OCI-LY1 (cell line): ENCODE measurements around the gene FBXO3.

Experiments used
- H2AFZ ChIP-seq: fragments of 200-600 bp; sonication (generic), shearing (Covaris generic); 2 replicates; pipeline ENCODE4 v1.6.0; 2014; ENCODE audit warnings: antibody characterized with exemption, mild to moderate bottlenecking, low read length
- H3F3A ChIP-seq: fragments of 200-600 bp; sonication (generic), shearing (Covaris generic); 2 replicates; pipeline ENCODE4 v1.6.0; 2014; ENCODE audit warnings: mild to moderate bottlenecking, antibody characterized with exemption, low read length, moderate library complexity; ENCODE audit not compliant: insufficient read depth
- H3K27ac ChIP-seq: fragments of 200-600 bp; sonication (generic); 2 replicates; pipeline ENCODE4 v1.5.1; 2014; ENCODE audit warnings: low read length, mixed run types, mild to moderate bottlenecking, low read depth; ENCODE audit not compliant: poor library complexity, severe bottlenecking
- H3K27me3 ChIP-seq: fragments of 200-600 bp; sonication (generic); 2 replicates; pipeline ENCODE4 v1.6.0; 2014; ENCODE audit warnings: antibody characterized with exemption, mild to moderate bottlenecking, low read length, moderate library complexity; ENCODE audit not compliant: insufficient read depth
- H3K36me3 ChIP-seq: fragments of 200-600 bp; sonication (generic); 2 replicates; pipeline ENCODE4 v1.6.1; 2014; ENCODE audit warnings: mild to moderate bottlenecking, antibody characterized with exemption, low read length, moderate library complexity, mixed read lengths; ENCODE audit not compliant: insufficient read depth
- H3K4me1 ChIP-seq: fragments of 200-600 bp; sonication (generic); 2 replicates; pipeline ENCODE4 v1.5.1; 2014; ENCODE audit warnings: mild to moderate bottlenecking, low read length, moderate library complexity; ENCODE audit not compliant: insufficient read depth, severe bottlenecking
- H3K4me2 ChIP-seq: fragments of 200-600 bp; sonication (generic), shearing (Covaris generic); 2 replicates; pipeline ENCODE4 v1.6.1; 2014; ENCODE audit warnings: low read length
- H3K4me3 ChIP-seq: fragments of 200-600 bp; sonication (generic); 2 replicates; pipeline ENCODE4 v1.5.1; 2014; ENCODE audit warnings: low read length, low read depth, mild to moderate bottlenecking, mixed read lengths; ENCODE audit not compliant: poor library complexity, severe bottlenecking
- H3K79me2 ChIP-seq: fragments of 200-600 bp; shearing (Covaris generic); 2 replicates; pipeline ENCODE4 v1.6.1; 2016; ENCODE audit warnings: mixed run types, low read length, mixed read lengths; ENCODE audit not compliant: insufficient read depth
- H3K9ac ChIP-seq: fragments of 200-600 bp; sonication (generic), shearing (Covaris generic); 2 replicates; pipeline ENCODE4 v1.6.1; 2014; ENCODE audit warnings: mild to moderate bottlenecking, low read length, mixed read lengths
- H3K9me2 ChIP-seq: fragments of 200-600 bp; sonication (generic), shearing (Covaris generic); 2 replicates; pipeline ENCODE4 v1.6.1; 2014; ENCODE audit warnings: low read depth, mild to moderate bottlenecking, low read length, mixed read lengths
- H3K9me3 ChIP-seq: fragments of 200-600 bp; shearing (Covaris generic); 2 replicates; pipeline ENCODE4 v1.6.1; 2014; ENCODE audit warnings: low read length, mixed read lengths
- H4K20me1 ChIP-seq: fragments of 200-600 bp; sonication (generic), shearing (Covaris generic); 2 replicates; pipeline ENCODE4 v1.6.0; 2016; ENCODE audit warnings: mild to moderate bottlenecking, low read length; ENCODE audit not compliant: insufficient read depth
- EZH2 ChIP-seq: fragments of 200-600 bp; sonication (generic), shearing (Covaris generic); IDR thresholded peaks from 2 replicates; pipeline ENCODE4 v1.8.0; 2017; ENCODE audit warnings: borderline replicate concordance, mixed run types, mild to moderate bottlenecking, antibody characterized with exemption, low read length, moderate library complexity, mixed read lengths
- TF ChIP-seq, protein P1 (sequence below): fragments of 200-600 bp; sonication (generic), shearing (Covaris generic); IDR thresholded peaks from 2 replicates; pipeline ENCODE4 v1.5.1; 2017; ENCODE audit warnings: mild to moderate bottlenecking, antibody characterized with exemption, low read length, moderate library complexity, mixed read lengths

The FBXO3 gene

DNA sequence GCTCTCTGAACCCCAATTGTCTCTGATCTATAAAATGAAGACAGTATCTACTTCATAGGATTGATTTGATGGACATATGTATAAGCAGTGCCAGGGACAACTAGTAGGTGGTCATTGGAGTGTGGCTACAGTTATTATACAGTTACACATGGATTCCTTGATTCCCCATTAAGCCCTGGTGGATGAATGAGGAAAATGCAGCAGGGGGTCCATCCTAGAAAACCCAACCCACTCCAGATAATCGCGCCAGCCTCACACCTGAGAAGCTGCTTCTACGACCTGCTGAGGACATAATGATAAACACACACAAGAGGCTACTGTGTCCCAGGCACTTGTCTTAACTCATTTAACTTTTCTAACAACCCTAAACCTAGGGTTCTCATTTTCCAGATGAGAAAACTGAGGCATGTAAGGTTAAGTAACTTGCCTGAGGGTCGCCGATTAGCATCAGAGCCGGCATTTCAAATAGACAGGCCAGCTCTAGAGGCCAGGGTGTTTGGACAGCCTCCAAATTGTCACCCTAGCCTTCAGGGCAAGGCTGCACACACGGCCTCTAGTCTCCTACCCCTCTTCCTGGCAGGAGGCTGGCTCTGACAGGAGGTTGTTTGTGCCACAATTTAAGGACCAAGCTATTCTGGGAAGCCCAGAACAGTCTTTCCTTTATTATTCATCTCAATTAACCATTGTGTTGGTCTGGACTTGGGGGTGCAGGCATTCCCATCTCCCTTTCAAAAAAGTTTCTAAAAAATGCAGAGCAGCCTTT lies 69.9 kb downstream of the FBXO3 start:
- Histone ChIP-seq H3K79me2 (no peaks in the 10 kb centered on the region), H2AFZ (no peak overlapping the region), H3K9me2 (no peaks in the 10 kb centered on the region), H4K20me1 (no peaks in the 10 kb centered on the region), H3K4me2 (no peak overlapping the region), H3K4me1 (peaks cover 6% of the 10 kb centered on the region), H3K9me3 (no peaks in the 10 kb centered on the region), H3K27ac (no peak overlapping the region), H3K4me3 (no peak overlapping the region), H3F3A (no peaks in the 10 kb centered on the region), H3K36me3 (peaks cover 20% of the 10 kb centered on the region), H3K9ac (no peak overlapping the region), H3K27me3 (no peaks in the 10 kb centered on the region)
- TF ChIP-seq, protein P1, sequence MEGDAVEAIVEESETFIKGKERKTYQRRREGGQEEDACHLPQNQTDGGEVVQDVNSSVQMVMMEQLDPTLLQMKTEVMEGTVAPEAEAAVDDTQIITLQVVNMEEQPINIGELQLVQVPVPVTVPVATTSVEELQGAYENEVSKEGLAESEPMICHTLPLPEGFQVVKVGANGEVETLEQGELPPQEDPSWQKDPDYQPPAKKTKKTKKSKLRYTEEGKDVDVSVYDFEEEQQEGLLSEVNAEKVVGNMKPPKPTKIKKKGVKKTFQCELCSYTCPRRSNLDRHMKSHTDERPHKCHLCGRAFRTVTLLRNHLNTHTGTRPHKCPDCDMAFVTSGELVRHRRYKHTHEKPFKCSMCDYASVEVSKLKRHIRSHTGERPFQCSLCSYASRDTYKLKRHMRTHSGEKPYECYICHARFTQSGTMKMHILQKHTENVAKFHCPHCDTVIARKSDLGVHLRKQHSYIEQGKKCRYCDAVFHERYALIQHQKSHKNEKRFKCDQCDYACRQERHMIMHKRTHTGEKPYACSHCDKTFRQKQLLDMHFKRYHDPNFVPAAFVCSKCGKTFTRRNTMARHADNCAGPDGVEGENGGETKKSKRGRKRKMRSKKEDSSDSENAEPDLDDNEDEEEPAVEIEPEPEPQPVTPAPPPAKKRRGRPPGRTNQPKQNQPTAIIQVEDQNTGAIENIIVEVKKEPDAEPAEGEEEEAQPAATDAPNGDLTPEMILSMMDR = no peak
- TF ChIP-seq EZH2 = no peak

DNA sequence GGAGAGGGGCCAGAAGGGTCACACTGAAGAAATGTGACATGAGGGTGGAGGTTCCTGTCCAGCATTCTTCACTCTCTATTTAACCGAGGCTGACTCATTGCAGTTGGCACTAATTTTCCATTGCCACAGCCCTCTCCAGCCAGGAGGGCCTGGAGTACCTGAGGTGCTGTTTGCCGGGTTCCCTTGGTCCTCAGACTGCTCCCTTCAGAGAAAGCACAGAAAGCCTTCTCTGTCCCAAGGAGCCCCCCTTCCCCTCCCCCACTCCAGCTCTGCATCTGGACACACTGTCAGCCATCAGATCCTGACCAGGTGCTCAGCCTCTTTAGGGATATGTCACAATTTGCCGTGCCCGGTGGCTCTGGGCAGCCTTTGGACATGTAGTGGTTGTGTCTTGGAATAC lies 70.5 kb downstream of the FBXO3 start:
- no peak overlapping the region for H3K4me2 ChIP-seq
- no peaks in the 10 kb centered on the region for H3K9me2 ChIP-seq
- H3F3A ChIP-seq = no peaks in the 10 kb centered on the region
- H2AFZ ChIP-seq = no peak overlapping the region
- no peaks in the 10 kb centered on the region for H3K9me3 ChIP-seq
- no peak for TF ChIP-seq EZH2
- TF ChIP-seq, protein P1 = no peak
- H3K4me3 ChIP-seq = no peak overlapping the region
- H3K4me1 ChIP-seq = peaks cover 6% of the 10 kb centered on the region
- H3K36me3 ChIP-seq = peaks cover 14% of the 10 kb centered on the region
- no peak overlapping the region for H3K9ac ChIP-seq
- no peak overlapping the region for H3K27ac ChIP-seq
- no peaks in the 10 kb centered on the region for H4K20me1 ChIP-seq
- no peaks in the 10 kb centered on the region for H3K27me3 ChIP-seq
- no peaks in the 10 kb centered on the region for H3K79me2 ChIP-seq

DNA sequence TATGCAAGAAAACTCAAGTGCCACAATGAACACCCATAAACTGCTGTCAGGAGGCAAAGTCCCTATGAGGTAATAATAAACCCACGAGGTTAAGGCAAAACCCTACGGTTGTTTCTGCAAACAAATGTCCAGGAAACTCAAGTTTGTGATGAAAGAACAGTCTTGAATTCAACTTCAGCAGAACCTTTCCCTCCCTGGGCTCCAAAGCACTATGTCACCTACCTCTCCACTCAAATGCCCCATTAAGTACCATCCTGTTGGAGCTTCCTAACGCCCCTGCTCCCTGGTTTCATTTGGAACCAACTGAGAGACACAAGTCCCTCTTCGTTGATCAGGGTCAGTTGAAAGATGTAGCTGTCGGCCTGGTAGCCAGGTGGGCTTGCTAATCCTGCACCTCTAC lies 71.1 kb downstream of the FBXO3 start:
- Histone ChIP-seq H3K4me3 (no peak overlapping the region), H4K20me1 (no peaks in the 10 kb centered on the region), H3K27ac (no peak overlapping the region)

More for the DNA sequence above, 71.1 kb downstream of the FBXO3 start:
- Histone ChIP-seq H2AFZ (no peak overlapping the region), H3F3A (no peaks in the 10 kb centered on the region), H3K9ac (no peak overlapping the region), H3K9me2 (no peaks in the 10 kb centered on the region), H3K27me3 (0 out of 2 replicates have a peak, but pooled peaks cover under 1% of the 10 kb centered on the region), H3K36me3 (peaks cover 11% of the 10 kb centered on the region; the same call in 1 of the 2 replicates), H3K9me3 (no peaks in the 10 kb centered on the region), H3K4me1 (peaks cover 6% of the 10 kb centered on the region), H3K4me2 (no peak overlapping the region), H3K79me2 (no peaks in the 10 kb centered on the region)
- TF ChIP-seq EZH2 = no peak
- TF ChIP-seq, protein P1 = no peak
